ENCODE results near the gene DBP.

DNA sequence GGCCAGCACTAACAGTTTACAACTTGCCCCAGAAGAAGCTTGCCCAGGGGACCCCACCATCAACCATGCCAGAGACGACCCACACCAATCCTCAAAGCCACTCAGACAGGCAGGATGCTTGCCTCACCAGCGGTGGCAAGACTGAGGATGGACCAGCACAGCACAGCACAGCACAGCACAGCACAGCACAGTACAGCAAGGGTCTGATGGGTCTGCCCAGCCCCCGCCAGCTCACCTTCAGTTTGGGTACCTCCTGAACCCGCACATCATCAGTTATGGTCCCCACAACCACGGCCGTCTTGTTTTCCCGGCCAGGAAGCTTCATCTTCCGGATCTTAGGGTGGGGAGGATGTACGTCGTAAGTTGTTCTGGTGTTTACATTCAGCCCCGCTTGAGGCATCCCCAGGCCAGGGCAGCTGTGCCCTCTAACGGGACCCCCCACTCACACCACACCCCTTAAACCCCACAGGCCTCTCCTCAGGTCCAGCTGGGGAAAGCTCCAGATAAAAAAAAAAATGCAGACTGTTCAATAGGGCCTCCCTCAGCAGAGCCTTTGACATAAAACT is 20.6 kb downstream of the DBP start:
- TF ChIP-seq CTCF (conservative IDR thresholded peaks at IDR 0.05 in 1 of 2, IDR thresholded peaks at IDR 0.05 in 1 of 2; ENCODE audit: low read depth in 1 of 2, low read length in 2 of 2), result no peak
- no peak for TF ChIP-seq EZH2 (IDR thresholded peaks at IDR 0.05; ENCODE audit: low read length, missing control alignments)
